ENCODE data around the gene SMC1B. TPM values are rescaled to one million over a fixed set of nuclear protein-coding genes. Genes with fewer than 3 reads are reported as not detected.
A peak's percentile ranks its signal among the peaks of the same experiment; 100 is the strongest.

SMC1B gene
- total RNA-seq, 1 donor from 2014 or later: 0.06 TPM

DNA sequence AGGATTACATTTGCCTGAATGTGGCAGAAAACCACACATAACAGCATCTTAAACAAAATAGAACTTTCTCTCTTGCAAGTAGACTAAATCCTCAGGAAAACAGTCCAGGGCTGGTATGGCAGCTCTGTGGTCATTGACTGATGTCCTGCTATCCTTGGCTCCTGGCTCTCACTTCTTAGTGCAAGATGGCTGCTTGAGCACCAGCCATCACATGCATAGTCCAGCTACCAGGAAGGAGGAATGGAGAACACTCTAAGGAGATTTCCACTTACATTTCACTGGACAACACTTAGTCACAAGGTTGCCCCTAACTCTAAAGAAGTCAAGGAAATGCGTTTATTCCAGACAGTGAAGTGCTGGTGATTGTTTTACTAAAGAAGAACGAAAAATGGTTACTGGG, 13.7 kb upstream of the SMC1B start:
- Histone ChIP-seq H3K9me3 (ENCODE audit: low read depth) (no peaks in the 10 kb centered on the region), H3K9ac (no peak overlapping the region), H3K4me1 (no peaks in the 10 kb centered on the region), H2AFZ (replicated peaks) (no peak overlapping the region), H3K4me2 (no peak overlapping the region), H3K27ac (no peak overlapping the region), H3K36me3 (no peaks in the 10 kb centered on the region), H3F3A (ENCODE audit: low read depth) (no peaks in the 10 kb centered on the region), H4K20me1 (ENCODE audit: low read depth) (no peaks in the 10 kb centered on the region), H3K79me2 (ENCODE audit: low read depth) (no peaks in the 10 kb centered on the region), H3K27me3 (no peaks in the 10 kb centered on the region), H3K4me3 (no peak overlapping the region)
- Mint-ChIP-seq H3K27me3 (ENCODE audit: insufficient read depth, low read depth) (peaks cover 14% of the 10 kb centered on the region), H3K9me3 (peaks cover 6% of the 10 kb centered on the region), H3K4me3 (no peak overlapping the region), H3K36me3 (no peaks in the 10 kb centered on the region), H3K27ac (no peak overlapping the region), H3K4me1 (peaks cover 4% of the 10 kb centered on the region)
- DNase-seq (ENCODE audit: low spot score): no peak
- TF ChIP-seq EZH2 (IDR thresholded peaks at IDR 0.05): no peak
- TF ChIP-seq, protein P1, sequence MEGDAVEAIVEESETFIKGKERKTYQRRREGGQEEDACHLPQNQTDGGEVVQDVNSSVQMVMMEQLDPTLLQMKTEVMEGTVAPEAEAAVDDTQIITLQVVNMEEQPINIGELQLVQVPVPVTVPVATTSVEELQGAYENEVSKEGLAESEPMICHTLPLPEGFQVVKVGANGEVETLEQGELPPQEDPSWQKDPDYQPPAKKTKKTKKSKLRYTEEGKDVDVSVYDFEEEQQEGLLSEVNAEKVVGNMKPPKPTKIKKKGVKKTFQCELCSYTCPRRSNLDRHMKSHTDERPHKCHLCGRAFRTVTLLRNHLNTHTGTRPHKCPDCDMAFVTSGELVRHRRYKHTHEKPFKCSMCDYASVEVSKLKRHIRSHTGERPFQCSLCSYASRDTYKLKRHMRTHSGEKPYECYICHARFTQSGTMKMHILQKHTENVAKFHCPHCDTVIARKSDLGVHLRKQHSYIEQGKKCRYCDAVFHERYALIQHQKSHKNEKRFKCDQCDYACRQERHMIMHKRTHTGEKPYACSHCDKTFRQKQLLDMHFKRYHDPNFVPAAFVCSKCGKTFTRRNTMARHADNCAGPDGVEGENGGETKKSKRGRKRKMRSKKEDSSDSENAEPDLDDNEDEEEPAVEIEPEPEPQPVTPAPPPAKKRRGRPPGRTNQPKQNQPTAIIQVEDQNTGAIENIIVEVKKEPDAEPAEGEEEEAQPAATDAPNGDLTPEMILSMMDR (IDR thresholded peaks at IDR 0.05): no peak
- TF ChIP-seq EZH2phosphoT487 (IDR thresholded peaks at IDR 0.05): no peak

- DNase-seq (ENCODE audit: low spot score): no peak
- Mint-ChIP-seq H3K27ac (peak overlapping the region; percentile 22), H3K36me3 (peaks cover 4% of the 10 kb centered on the region), H3K4me1 (peaks cover 4% of the 10 kb centered on the region), H3K4me3 (no peak overlapping the region), H3K9me3 (peaks cover 6% of the 10 kb centered on the region), H3K27me3 (ENCODE audit: insufficient read depth, low read depth) (peaks cover 11% of the 10 kb centered on the region)
- TF ChIP-seq EZH2phosphoT487 (IDR thresholded peaks at IDR 0.05) (no peak), EZH2 (IDR thresholded peaks at IDR 0.05) (no peak)
- TF ChIP-seq, protein P1 (IDR thresholded peaks at IDR 0.05): no peak
- Histone ChIP-seq H4K20me1 (ENCODE audit: low read depth) (no peaks in the 10 kb centered on the region), H3K4me3 (no peak overlapping the region), H3K4me1 (no peaks in the 10 kb centered on the region), H3K4me2 (no peak overlapping the region), H3K9me3 (ENCODE audit: low read depth) (no peaks in the 10 kb centered on the region), H2AFZ (replicated peaks) (no peak overlapping the region), H3F3A (ENCODE audit: low read depth) (no peaks in the 10 kb centered on the region), H3K27ac (no peak overlapping the region), H3K27me3 (no peaks in the 10 kb centered on the region), H3K36me3 (no peaks in the 10 kb centered on the region), H3K79me2 (ENCODE audit: low read depth) (no peaks in the 10 kb centered on the region), H3K9ac (no peak overlapping the region)
Measured at GRCh38 chr22:45426387-45426786, 13.0 kb upstream of the SMC1B start.

DNA sequence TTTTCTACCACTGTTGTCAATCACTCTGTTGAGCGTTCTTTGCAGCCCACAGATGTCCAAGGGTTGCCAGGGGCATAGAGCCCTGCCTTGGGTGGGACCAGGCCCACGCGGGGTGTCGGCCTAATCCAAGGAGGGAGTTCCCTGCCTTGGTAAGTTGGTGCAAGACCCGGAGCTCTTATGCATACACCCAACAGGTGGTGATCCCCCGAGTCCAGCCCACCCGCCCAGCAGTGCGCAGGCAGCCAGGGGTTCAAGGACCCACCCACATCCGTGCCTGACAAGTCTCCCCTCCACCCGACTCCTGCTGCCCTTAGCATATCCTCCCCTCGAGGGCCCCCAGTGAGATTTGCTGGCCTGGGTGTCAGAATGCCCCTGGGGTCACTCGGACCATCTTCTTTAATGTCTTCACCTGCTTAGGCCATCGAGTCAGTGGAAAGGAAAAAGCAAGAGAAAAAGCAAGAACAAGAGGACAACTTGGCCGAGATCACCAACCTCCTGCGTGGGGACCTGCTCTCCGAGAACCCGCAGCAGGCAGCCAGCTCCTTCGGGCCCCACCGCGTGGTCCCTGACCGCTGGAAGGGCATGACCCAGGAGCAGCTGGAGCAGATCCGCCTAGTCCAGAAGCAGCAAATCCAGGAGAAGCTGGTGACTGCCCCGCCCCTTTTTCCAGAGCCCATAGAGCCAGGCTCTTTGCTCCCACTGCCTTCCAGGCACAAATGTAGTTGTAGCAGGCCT, 12.3 kb upstream of the SMC1B start:
- no peak overlapping the region for H3K27ac Mint-ChIP-seq
- H3K36me3 Mint-ChIP-seq: peaks cover 4% of the 10 kb centered on the region

More for the DNA sequence above, 12.3 kb upstream of the SMC1B start:
- H3K4me3 ChIP-seq: no peak overlapping the region
- no peaks in the 10 kb centered on the region for H3F3A ChIP-seq (ENCODE audit: low read depth)
- H3K27ac ChIP-seq: no peak overlapping the region
- TF ChIP-seq EZH2phosphoT487 (IDR thresholded peaks at IDR 0.05) (no peak), EZH2 (IDR thresholded peaks at IDR 0.05) (no peak)
- TF ChIP-seq, protein P1 (IDR thresholded peaks at IDR 0.05): no peak
- peaks cover 11% of the 10 kb centered on the region for H3K27me3 Mint-ChIP-seq (ENCODE audit: insufficient read depth, low read depth)
- H2AFZ ChIP-seq (replicated peaks): no peak overlapping the region
- H3K9me3 ChIP-seq (ENCODE audit: low read depth): no peaks in the 10 kb centered on the region
- H3K27me3 ChIP-seq: no peaks in the 10 kb centered on the region
- H3K4me3 Mint-ChIP-seq: no peak overlapping the region
- H3K4me2 ChIP-seq: no peak overlapping the region
- H4K20me1 ChIP-seq (ENCODE audit: low read depth): no peaks in the 10 kb centered on the region
- H3K79me2 ChIP-seq (ENCODE audit: low read depth): no peaks in the 10 kb centered on the region
- peaks cover 6% of the 10 kb centered on the region for H3K9me3 Mint-ChIP-seq
- no peaks in the 10 kb centered on the region for H3K4me1 ChIP-seq
- H3K9ac ChIP-seq: no peak overlapping the region
- peaks cover 4% of the 10 kb centered on the region for H3K4me1 Mint-ChIP-seq
- no peak for DNase-seq (ENCODE audit: low spot score)
- H3K36me3 ChIP-seq: no peaks in the 10 kb centered on the region

All from neural progenitor cell (in vitro differentiated cells).